Liver (tissue), 9 donors: ENCODE measurements around the gene BOC. TPM values are rescaled to one million over a fixed set of nuclear protein-coding genes. Genes with fewer than 3 reads are reported as not detected.

Experiments used
- DNase-seq: peaks from one replicate; pipeline ENCODE4 v3.0.0-alpha.2; 2017; ENCODE audit warnings: low spot score
- H3K27ac ChIP-seq, 2 donors: one replicate each; pipeline ENCODE4 v1.7.0; 2013; ENCODE audit warnings: inconsistent platforms in 2 of 2, low read length in 2 of 2, control low read depth in 1 of 2, low read depth in 1 of 2, mild to moderate bottlenecking in 1 of 2
- H3K27me3 ChIP-seq, 4 donors: one replicate each; pipeline versions ENCODE4 v1.6.1 to v1.7.0; 2013; ENCODE audit warnings: low read length in 3 of 4, inconsistent platforms in 1 of 4, mild to moderate bottlenecking in 1 of 4, moderate library complexity in 1 of 4; ENCODE audit not compliant: control insufficient read depth in 4 of 4, insufficient read depth in 4 of 4
- H3K36me3 ChIP-seq, 4 donors: one replicate each; pipeline versions ENCODE4 v1.6.1 to v1.7.0; 2013; ENCODE audit warnings: low read length in 3 of 4, mild to moderate bottlenecking in 3 of 4, low read depth in 1 of 4, moderate library complexity in 1 of 4; ENCODE audit not compliant: control insufficient read depth in 4 of 4, insufficient read depth in 3 of 4
- H3K4me1 ChIP-seq, 4 donors: one replicate each; pipeline versions ENCODE4 v1.6.1 to v1.7.0; 2013; ENCODE audit warnings: low read length in 3 of 4, mild to moderate bottlenecking in 3 of 4, moderate library complexity in 1 of 4; ENCODE audit not compliant: control insufficient read depth in 4 of 4, insufficient read depth in 4 of 4
- H3K4me3 ChIP-seq, 3 donors: one replicate each; pipeline versions ENCODE4 v1.6.1 to v1.7.0; 2013; ENCODE audit warnings: low read length in 3 of 3, control low read depth in 1 of 3, low read depth in 1 of 3, mild to moderate bottlenecking in 1 of 3
- H3K9ac ChIP-seq, 2 donors: one replicate each; pipeline ENCODE4 v1.7.0; 2013; ENCODE audit warnings: low read length in 2 of 2, mild to moderate bottlenecking in 2 of 2, moderate library complexity in 2 of 2, control low read depth in 1 of 2, low read depth in 1 of 2
- H3K9me3 ChIP-seq, 4 donors: one replicate each; pipeline versions ENCODE4 v1.6.1 to v1.7.0; 2013; ENCODE audit warnings: low read length in 3 of 4; ENCODE audit not compliant: control insufficient read depth in 4 of 4
- CTCF ChIP-seq: fragments of 150-350 bp; IDR thresholded peaks from 2 replicates; pipeline ENCODE4 v1.5.1; 2017; ENCODE audit warnings: improper control_type of control experiment, low read depth, low read length; ENCODE audit not compliant: missing input control
- EGR1 ChIP-seq, 2 donors: IDR thresholded peaks; 2 replicates each; pipeline ENCODE4 v1.6.1; 2016 to 2018; ENCODE audit warnings: antibody characterized with exemption in 2 of 2, low read depth in 2 of 2
- FOXA2 ChIP-seq: IDR thresholded peaks from 2 replicates; pipeline ENCODE4 v1.6.1; 2016; ENCODE audit warnings: antibody characterized with exemption
- HNF4A ChIP-seq, 2 donors: conservative IDR thresholded peaks; 2 replicates each; pipeline ENCODE4 v1.6.1; 2016; ENCODE audit warnings: antibody characterized with exemption in 2 of 2, mild to moderate bottlenecking in 2 of 2
- HNF4G ChIP-seq: IDR thresholded peaks from 2 replicates; pipeline ENCODE4 v1.6.1; 2016; ENCODE audit warnings: antibody characterized with exemption
- JUND ChIP-seq, 2 donors: IDR thresholded peaks; 2 replicates each; pipeline ENCODE4 v1.6.1; 2016; ENCODE audit warnings: antibody characterized with exemption in 2 of 2
- NR2F2 ChIP-seq: IDR thresholded peaks from 2 replicates; pipeline ENCODE4 v1.6.1; 2016; ENCODE audit warnings: antibody characterized with exemption
- RAD21 ChIP-seq, 2 donors: IDR thresholded peaks; 2 replicates each; pipeline ENCODE4 v1.6.1; 2016; ENCODE audit warnings: antibody characterized with exemption in 2 of 2, mild to moderate bottlenecking in 2 of 2
- RXRA ChIP-seq, 2 donors: IDR thresholded peaks; 2 replicates each; pipeline ENCODE4 v1.6.1; 2017 to 2018; ENCODE audit warnings: antibody characterized with exemption in 2 of 2, mild to moderate bottlenecking in 1 of 2
- SP1 ChIP-seq: IDR thresholded peaks from 2 replicates; pipeline ENCODE4 v1.6.1; 2018; ENCODE audit warnings: antibody characterized with exemption, mild to moderate bottlenecking
- TAF1 ChIP-seq: conservative IDR thresholded peaks from 2 replicates; pipeline ENCODE4 v1.6.1; 2016; ENCODE audit warnings: antibody characterized with exemption, mild to moderate bottlenecking
- ZBTB33 ChIP-seq: IDR thresholded peaks from 2 replicates; pipeline ENCODE4 v1.6.1; 2016; ENCODE audit warnings: antibody characterized with exemption
- WGBS: extraction: QIAGEN DNeasy Blood & Tissue Kit; methylation state at CpG from one replicate; pipeline ENCODE4 v1.1.7; 2013; 5-methylcytosine and 5-hydroxymethylcytosine counted together
- polyA plus RNA-seq, 2 donors: library from polyadenylated mRNA; stranded (reverse) in 1 of 2; unstranded in 1 of 2; fragments of 200-250 nt in 1 of 2; fragments of >200 nt in 1 of 2; fragmentation: Nextera tagmentation in 1 of 2; extraction: Ambion mirVana in 1 of 2; gene quantifications; one replicate each; pipeline versions ENCODE4 v1.2.1 to v1.2.3, GENCODE V29; 2013 to 2015
- total RNA-seq, 2 donors: library from RNA; depleted of rRNA; stranded (reverse); fragments of >200 nt; gene quantifications; one replicate each; pipeline ENCODE4 v1.2.3, GENCODE V29; 2014
- TF ChIP-seq, protein P1 (sequence below): IDR thresholded peaks from 2 replicates; pipeline ENCODE4 v1.6.1; 2016; ENCODE audit warnings: antibody characterized with exemption, mild to moderate bottlenecking
- TF ChIP-seq, protein P2 (sequence below): IDR thresholded peaks from 2 replicates; pipeline ENCODE4 v1.6.1; 2016; ENCODE audit warnings: antibody characterized with exemption
- TF ChIP-seq, protein P3 (sequence below): IDR thresholded peaks from 2 replicates; pipeline ENCODE4 v1.6.1; 2016; ENCODE audit warnings: antibody characterized with exemption
- donor health status: healthy.
- donor health status: healthy.
- donor health status: healthy.
- donor health status: healthy.
- donor health status: healthy.

Gene BOC
- total and polyA plus RNA-seq, 4 donors = 0.31 to 1.5 (median 0.65) TPM; not detected in 1

GRCh38 chr3:113255854-113256615 is 44.7 kb downstream of the BOC start (continued):
- TF ChIP-seq, protein P1, sequence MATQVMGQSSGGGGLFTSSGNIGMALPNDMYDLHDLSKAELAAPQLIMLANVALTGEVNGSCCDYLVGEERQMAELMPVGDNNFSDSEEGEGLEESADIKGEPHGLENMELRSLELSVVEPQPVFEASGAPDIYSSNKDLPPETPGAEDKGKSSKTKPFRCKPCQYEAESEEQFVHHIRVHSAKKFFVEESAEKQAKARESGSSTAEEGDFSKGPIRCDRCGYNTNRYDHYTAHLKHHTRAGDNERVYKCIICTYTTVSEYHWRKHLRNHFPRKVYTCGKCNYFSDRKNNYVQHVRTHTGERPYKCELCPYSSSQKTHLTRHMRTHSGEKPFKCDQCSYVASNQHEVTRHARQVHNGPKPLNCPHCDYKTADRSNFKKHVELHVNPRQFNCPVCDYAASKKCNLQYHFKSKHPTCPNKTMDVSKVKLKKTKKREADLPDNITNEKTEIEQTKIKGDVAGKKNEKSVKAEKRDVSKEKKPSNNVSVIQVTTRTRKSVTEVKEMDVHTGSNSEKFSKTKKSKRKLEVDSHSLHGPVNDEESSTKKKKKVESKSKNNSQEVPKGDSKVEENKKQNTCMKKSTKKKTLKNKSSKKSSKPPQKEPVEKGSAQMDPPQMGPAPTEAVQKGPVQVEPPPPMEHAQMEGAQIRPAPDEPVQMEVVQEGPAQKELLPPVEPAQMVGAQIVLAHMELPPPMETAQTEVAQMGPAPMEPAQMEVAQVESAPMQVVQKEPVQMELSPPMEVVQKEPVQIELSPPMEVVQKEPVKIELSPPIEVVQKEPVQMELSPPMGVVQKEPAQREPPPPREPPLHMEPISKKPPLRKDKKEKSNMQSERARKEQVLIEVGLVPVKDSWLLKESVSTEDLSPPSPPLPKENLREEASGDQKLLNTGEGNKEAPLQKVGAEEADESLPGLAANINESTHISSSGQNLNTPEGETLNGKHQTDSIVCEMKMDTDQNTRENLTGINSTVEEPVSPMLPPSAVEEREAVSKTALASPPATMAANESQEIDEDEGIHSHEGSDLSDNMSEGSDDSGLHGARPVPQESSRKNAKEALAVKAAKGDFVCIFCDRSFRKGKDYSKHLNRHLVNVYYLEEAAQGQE = no peak

GRCh38 chr3:113258361-113258760 is 47.0 kb downstream of the BOC start:
- no peaks in the 10 kb centered on the region for H3K9me3 ChIP-seq
- 89% methylated on average over 4 of the region's 4 CpGs for WGBS
- H3K4me3 ChIP-seq = no peak overlapping the region
- no peak overlapping the region for H3K27ac ChIP-seq
- no peak for DNase-seq
- no peaks in the 10 kb centered on the region for H3K27me3 ChIP-seq
- no peaks in the 10 kb centered on the region for H3K36me3 ChIP-seq
- no peaks in the 10 kb centered on the region for H3K4me1 ChIP-seq
- TF ChIP-seq CTCF (no peak), SP1 (no peak), NR2F2 (no peak), RAD21 (IDR thresholded peaks at IDR 0.05) (no peak), FOXA2 (no peak)
- TF ChIP-seq, protein P2, sequence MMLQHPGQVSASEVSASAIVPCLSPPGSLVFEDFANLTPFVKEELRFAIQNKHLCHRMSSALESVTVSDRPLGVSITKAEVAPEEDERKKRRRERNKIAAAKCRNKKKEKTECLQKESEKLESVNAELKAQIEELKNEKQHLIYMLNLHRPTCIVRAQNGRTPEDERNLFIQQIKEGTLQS = no peak
- no peak overlapping the region for H3K9ac ChIP-seq

DNA sequence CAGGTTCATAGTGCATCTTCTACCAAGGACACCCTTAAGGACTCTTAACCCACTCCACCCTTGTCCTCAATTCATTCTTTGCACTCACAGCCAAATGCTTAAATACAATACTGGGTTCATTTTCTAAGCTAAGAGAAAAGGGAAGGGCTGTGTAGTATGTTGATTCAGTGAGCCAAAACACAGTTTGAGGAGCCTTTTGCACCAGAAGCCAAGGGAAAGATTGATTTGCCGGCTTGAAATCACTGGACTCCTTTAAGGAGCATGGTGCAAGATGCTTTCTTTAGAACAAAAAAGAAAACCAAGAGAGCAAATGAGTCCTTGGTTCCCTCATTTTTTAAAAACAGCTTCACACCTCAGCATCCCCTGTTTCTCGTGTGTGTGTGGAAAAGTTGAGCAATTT is 47.8 kb downstream of the BOC start:
- WGBS = 79% methylated on average over 2 of the region's 2 CpGs
- DNase-seq = no peak
- TF ChIP-seq, protein P3, sequence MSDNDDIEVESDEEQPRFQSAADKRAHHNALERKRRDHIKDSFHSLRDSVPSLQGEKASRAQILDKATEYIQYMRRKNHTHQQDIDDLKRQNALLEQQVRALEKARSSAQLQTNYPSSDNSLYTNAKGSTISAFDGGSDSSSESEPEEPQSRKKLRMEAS = no peak
- TF ChIP-seq HNF4A (conservative IDR thresholded peaks at IDR 0.05) = no peak
- TF ChIP-seq RAD21 (IDR thresholded peaks at IDR 0.05) = no peak
- TF ChIP-seq, protein P2 = no peak
- no peak for TF ChIP-seq JUND (IDR thresholded peaks at IDR 0.05)
- TF ChIP-seq EGR1 (IDR thresholded peaks at IDR 0.05; ENCODE audit: low read depth in 2 of 2) = no peak
- TF ChIP-seq HNF4G = no peak
- TF ChIP-seq ZBTB33 = no peak
- no peak for TF ChIP-seq RXRA (IDR thresholded peaks at IDR 0.05)
- no peak for TF ChIP-seq TAF1
- no peak for TF ChIP-seq SP1
- Histone ChIP-seq H3K36me3 (no peaks in the 10 kb centered on the region), H3K4me3 (no peak overlapping the region), H3K4me1 (no peaks in the 10 kb centered on the region), H3K9me3 (no peaks in the 10 kb centered on the region), H3K27ac (no peak overlapping the region), H3K27me3 (no peaks in the 10 kb centered on the region), H3K9ac (no peak overlapping the region)
